ENCODE data around the gene ISG20L2.

ISG20L2 gene

GRCh38 chr1:156709031-156709430, 19.5 kb downstream of the ISG20L2 start:
- Histone ChIP-seq H3K9ac (no peak overlapping the region), H3K9me3 (no peaks in the 10 kb centered on the region), H3K27ac (no peak overlapping the region), H3K4me1 (peaks cover 36% of the 10 kb centered on the region), H4K20me1 (no peaks in the 10 kb centered on the region; the same call in 1 of the 2 replicates), H3K4me3 (no peak overlapping the region), H3K27me3 (peaks cover 22% of the 10 kb centered on the region), H3K36me3 (no peaks in the 10 kb centered on the region), H3K4me2 (no peak overlapping the region)
- TF ChIP-seq Cebpa-rat (IDR thresholded peaks at IDR 0.05): no peak

GRCh38 chr1:156708218-156708661, 20.3 kb downstream of the ISG20L2 start:
- Histone ChIP-seq H3K4me1 (peaks cover 36% of the 10 kb centered on the region), H3K9me3 (no peaks in the 10 kb centered on the region)

GRCh38 chr1:156707417-156708217, 20.9 kb downstream of the ISG20L2 start:
- Histone ChIP-seq H3K9me3 (no peaks in the 10 kb centered on the region), H3K36me3 (no peaks in the 10 kb centered on the region), H3K27me3 (peaks cover 36% of the 10 kb centered on the region), H4K20me1 (no peaks in the 10 kb centered on the region; the same call in none of the 2 replicates), H3K4me1 (peaks cover 36% of the 10 kb centered on the region), H3K4me3 (no peak overlapping the region), H3K4me2 (peak overlapping the region; percentile 99), H3K27ac (no peak overlapping the region), H3K9ac (peak overlapping the region; percentile 77; the same call in 1 of the 2 replicates)
- TF ChIP-seq Cebpa-rat (IDR thresholded peaks at IDR 0.05): no peak

More at GRCh38 chr1:156708218-156708661, 20.3 kb downstream of the ISG20L2 start:
- TF ChIP-seq Cebpa-rat (IDR thresholded peaks at IDR 0.05): no peak
- Histone ChIP-seq H3K4me2 (peak overlapping the region; percentile 99; the same call in 1 of the 2 replicates), H3K9ac (no peak overlapping the region), H3K4me3 (no peak overlapping the region), H4K20me1 (no peaks in the 10 kb centered on the region; the same call in none of the 2 replicates), H3K27ac (no peak overlapping the region), H3K36me3 (no peaks in the 10 kb centered on the region), H3K27me3 (peaks cover 30% of the 10 kb centered on the region)

- peak overlapping the region; percentile 81 for H3K27ac ChIP-seq
- peaks cover 38% of the 10 kb centered on the region for H3K27me3 ChIP-seq
- peak overlapping the region; percentile 69 for H3K4me3 ChIP-seq
- H3K4me2 ChIP-seq: peak overlapping the region; percentile 99
- no peaks in the 10 kb centered on the region; the same call in none of the 2 replicates for H4K20me1 ChIP-seq
- H3K9ac ChIP-seq: peak overlapping the region; percentile 77
- H3K9me3 ChIP-seq: no peaks in the 10 kb centered on the region
- H3K36me3 ChIP-seq: no peaks in the 10 kb centered on the region
- no peak for TF ChIP-seq Cebpa-rat (IDR thresholded peaks at IDR 0.05)
- peaks cover 36% of the 10 kb centered on the region for H3K4me1 ChIP-seq
These were observed 21.7 kb downstream of the ISG20L2 start for GRCh38 chr1:156706657-156707416.

GRCh38 chr1:156705918-156706656, 22.5 kb downstream of the ISG20L2 start:
- Histone ChIP-seq H3K4me3 (peak overlapping the region; percentile 69), H3K9me3 (no peaks in the 10 kb centered on the region), H3K4me1 (peaks cover 36% of the 10 kb centered on the region), H3K27me3 (peaks cover 38% of the 10 kb centered on the region), H3K4me2 (peak overlapping the region; percentile 99), H3K27ac (peak overlapping the region; percentile 81), H3K36me3 (no peaks in the 10 kb centered on the region), H3K9ac (peak overlapping the region; percentile 77), H4K20me1 (no peaks in the 10 kb centered on the region; the same call in none of the 2 replicates)
- TF ChIP-seq Cebpa-rat (IDR thresholded peaks at IDR 0.05): no peak

GRCh38 chr1:156705321-156705917, 23.1 kb downstream of the ISG20L2 start, which contains the start of gene CRABP2:
CRABP2 (minus strand) TSS chr1:156705583; CDS start chr1:156705446, 137 bp downstream.
- Histone ChIP-seq H3K4me2 (peak within 1 kb of the TSS; percentile 99), H3K36me3 (no peaks in the 10 kb centered on the region), H3K9me3 (no peaks in the 10 kb centered on the region), H3K27me3 (peaks cover 38% of the 10 kb centered on the region), H3K4me3 (peak within 1 kb of the TSS; percentile 69), H3K4me1 (peaks cover 36% of the 10 kb centered on the region), H4K20me1 (no peaks in the 10 kb centered on the region; the same call in none of the 2 replicates), H3K27ac (peak within 1 kb of the TSS; percentile 81), H3K9ac (peak within 1 kb of the TSS; percentile 77)
- no peak for TF ChIP-seq Cebpa-rat (IDR thresholded peaks at IDR 0.05)

- no peak for TF ChIP-seq Cebpa-rat (IDR thresholded peaks at IDR 0.05)
- H3K27ac ChIP-seq: no peak overlapping the region
These were observed 23.6 kb downstream of the ISG20L2 start for GRCh38 chr1:156704930-156705320.

GRCh38 chr1:156704166-156704711, 24.3 kb downstream of the ISG20L2 start:
- H3K36me3 ChIP-seq: no peaks in the 10 kb centered on the region
- no peak overlapping the region for H3K9ac ChIP-seq
- H3K4me2 ChIP-seq: no peak overlapping the region
- peaks cover 36% of the 10 kb centered on the region for H3K4me1 ChIP-seq
- no peaks in the 10 kb centered on the region; the same call in none of the 2 replicates for H4K20me1 ChIP-seq
- no peaks in the 10 kb centered on the region for H3K9me3 ChIP-seq
- H3K27ac ChIP-seq: no peak overlapping the region
- no peak for TF ChIP-seq Cebpa-rat (IDR thresholded peaks at IDR 0.05)
- no peak overlapping the region for H3K4me3 ChIP-seq
- peaks cover 38% of the 10 kb centered on the region for H3K27me3 ChIP-seq

More at GRCh38 chr1:156704930-156705320, 23.6 kb downstream of the ISG20L2 start:
- Histone ChIP-seq H3K9me3 (no peaks in the 10 kb centered on the region), H3K4me2 (peak overlapping the region; percentile 99), H3K27me3 (peaks cover 38% of the 10 kb centered on the region), H3K4me3 (peak overlapping the region; percentile 69), H3K9ac (no peak overlapping the region), H4K20me1 (no peaks in the 10 kb centered on the region; the same call in none of the 2 replicates), H3K36me3 (no peaks in the 10 kb centered on the region), H3K4me1 (peaks cover 36% of the 10 kb centered on the region)
